HT-29 (cell line): ENCODE data around the gene UNC50. TPM values are rescaled to one million over a fixed set of nuclear protein-coding genes. Genes with fewer than 3 reads are reported as not detected.
A peak's percentile ranks its signal among the peaks of the same experiment; 100 is the strongest.
"Not testable (repeated sequence)": the region's sequence is repeated elsewhere in the genome, so short reads cannot be mapped to it uniquely, and the experiment has no call there.

Experiments used
- DNase-seq: peaks from one replicate; pipeline ENCODE4 v3.0.0-alpha.2; 2015; ENCODE audit warnings: low spot score
- total RNA-seq: library from RNA; depleted of rRNA; stranded (reverse); fragments of >200 nt; shearing (Covaris generic); gene quantifications from 2 replicates; pipeline ENCODE4 v1.2.3, GENCODE V29; 2014

UNC50 gene
- total RNA-seq, 1 experiment from 2014 or later: 18.4 TPM

DNA sequence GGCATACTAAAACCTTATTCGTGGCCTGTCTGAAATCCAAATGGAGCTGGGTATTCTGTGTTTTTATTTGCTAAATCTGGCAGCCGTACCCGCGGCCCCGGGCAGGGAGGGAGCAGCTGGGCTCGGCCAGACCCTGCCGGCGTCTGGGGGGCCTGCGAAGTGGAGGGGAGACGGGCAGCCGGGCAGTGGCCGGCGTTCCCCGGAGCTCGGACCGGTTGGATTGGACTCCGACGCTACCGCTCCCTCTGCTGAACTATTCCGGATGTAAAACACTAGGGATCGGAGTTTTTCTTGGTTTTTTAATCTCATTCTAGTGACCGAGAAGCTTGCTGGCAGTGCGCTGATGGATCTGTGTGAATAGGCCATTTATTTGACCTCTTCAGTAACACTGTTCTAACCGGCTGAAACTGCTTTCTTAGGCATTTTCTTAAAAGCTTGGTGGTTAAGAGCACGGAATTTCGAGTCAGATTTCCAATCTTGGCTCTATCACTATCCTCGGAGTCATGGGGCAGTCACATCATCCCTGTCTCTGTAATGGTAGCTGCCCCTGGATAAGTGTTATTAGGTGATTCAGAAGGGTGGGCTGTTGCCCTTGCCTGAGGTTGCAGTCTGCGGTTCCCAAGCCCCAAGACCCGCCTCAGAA, 694 bp downstream of the UNC50 start:
- DNase-seq: peak; percentile 26

DNA sequence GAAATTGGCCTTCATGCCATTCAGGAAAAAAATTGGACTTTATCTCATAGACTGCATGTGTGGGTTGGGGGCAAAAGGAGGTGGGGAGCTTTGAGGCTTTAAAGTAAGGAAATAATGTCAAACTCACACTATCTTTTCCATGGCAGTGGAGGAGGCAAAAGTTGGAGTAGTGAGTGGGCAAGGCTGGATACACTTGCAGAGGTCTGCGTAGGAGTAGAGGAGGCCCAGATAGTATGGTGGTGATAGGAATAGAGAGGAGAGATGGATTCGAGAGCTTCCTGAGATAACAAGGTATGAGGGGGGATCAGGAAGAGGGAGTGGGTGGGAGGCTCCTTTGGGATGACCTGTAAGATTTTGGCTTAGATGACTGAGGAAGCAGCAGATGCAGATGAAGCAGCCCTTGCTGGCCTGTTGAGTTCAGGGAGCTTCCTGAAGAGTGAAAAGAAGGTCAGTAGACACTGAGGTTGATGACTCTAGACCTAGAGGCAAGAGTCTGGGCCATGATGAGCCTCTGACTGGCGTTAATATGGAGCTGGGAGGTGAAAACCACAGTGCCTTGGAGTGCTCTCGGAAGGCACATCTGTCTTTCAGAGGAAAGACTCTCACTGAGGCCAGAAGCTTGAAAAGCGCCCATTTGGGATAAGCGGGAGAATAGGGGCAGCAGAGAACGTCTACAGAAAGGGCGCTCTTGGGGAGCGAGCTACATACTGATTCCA, 5.8 kb downstream of the UNC50 start:
- no peak for DNase-seq

- DNase-seq: no peak
Observed at GRCh38 chr2:98615481-98615880, 7.1 kb downstream of the UNC50 start.

- no peak for DNase-seq
Observed at GRCh38 chr2:98617149-98617548, 8.8 kb downstream of the UNC50 start.

DNA sequence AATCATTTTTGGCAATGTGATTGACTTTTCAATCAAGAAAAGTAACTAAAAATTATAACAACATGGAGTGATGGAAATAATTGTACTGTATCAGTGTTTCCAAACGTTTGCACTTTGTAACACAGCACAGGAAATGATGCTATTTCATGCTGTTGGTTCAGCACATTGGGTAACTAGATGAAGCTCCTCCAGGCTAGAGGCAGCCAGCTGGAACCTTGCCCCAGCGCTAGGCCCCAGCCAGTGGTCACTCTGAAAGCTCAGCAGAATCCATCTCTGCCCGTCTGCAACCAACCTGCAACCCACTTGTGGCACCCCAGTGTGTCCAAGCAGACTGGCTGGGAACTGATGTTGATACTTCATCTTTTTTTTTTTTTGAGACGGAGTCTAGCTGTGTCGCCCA, 15.3 kb downstream of the UNC50 start:
- DNase-seq: no peak

DNA sequence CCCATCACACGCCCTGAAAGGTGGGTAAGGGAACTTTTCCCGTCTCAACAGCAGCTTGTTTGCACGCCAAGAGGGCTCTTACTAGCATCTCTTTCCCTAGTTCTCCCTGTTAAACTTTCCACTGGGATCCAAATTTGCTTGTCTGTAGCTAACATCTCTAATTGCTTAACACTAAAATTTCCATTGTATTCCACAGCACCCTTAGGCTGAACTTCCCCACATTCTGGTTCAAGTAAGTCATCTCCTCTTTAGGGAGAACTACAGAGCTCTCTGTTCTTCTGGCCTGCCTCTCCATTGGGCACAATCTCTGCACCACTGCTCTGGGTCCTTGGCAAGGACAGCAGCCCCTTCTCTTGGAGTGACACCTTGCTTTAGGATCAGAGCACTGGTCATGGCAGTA, 24.0 kb downstream of the UNC50 start:
- DNase-seq: no peak

GRCh38 chr2:98634406-98635092, 26.2 kb downstream of the UNC50 start:
- DNase-seq: peak; percentile 20

DNA sequence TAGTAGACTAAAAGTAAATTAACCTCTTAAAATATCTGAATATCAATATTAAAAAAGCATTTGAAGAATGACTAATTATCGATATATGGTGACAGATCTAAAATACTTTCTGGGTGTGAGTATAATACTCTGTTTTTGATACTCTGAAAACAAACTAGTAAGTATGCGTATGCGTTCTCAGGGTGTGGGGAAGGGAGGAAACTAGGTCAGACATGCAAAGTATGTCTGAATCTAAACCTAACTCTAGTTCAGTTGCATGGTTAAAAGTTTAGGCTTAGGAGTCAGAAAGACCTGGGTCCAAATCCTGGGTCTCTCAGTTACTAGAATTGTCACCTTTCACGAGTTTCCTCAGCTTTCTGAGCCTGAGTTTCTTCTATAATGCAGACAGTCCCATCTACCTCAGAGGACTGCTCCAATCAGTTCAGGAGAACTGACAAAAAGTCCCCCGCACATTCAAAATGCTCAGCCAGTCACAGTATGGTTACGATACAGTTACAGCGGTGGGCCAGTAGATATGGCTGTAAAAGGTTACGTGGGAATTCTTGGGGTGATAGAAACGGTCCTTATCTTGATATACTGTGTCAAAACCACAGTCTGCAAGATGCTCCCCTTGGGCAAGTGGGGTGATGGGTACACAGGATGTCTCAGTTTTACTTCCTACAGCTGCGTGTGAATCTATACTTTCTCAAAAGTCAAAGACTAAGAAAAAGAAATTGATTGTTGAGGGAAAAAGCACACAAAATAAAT, 29.2 kb downstream of the UNC50 start:
- DNase-seq: no peak

DNA sequence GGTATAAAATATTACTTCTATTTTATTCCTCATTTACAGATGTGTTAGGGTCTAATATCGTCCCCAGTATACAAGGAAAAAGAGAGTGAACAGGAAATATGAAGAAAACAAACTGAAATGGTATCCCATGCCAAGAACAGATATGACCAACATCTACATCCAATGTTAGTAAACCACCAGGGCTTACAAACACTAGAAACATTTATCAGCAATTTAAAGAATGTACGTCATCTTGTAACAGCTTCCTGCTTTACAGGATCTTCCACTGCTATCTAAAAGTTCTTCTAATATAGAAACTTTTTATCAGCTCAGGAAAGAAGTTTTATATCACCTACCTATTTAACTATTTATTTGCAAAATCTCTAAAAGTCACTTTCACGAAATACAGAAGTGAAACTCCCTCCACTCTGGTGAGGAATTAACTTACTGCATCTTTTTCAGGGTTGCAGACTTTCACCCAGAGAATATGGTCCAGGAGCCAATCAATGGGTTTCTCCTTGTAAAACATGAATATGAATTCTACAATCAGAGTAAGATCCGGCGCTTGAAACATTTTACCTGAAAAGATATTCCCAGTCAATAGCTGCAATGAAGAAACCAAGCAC, 35.2 kb downstream of the UNC50 start:
- DNase-seq: no peak

GRCh38 chr2:98647636-98648035, 39.2 kb downstream of the UNC50 start:
- no peak for DNase-seq

DNA sequence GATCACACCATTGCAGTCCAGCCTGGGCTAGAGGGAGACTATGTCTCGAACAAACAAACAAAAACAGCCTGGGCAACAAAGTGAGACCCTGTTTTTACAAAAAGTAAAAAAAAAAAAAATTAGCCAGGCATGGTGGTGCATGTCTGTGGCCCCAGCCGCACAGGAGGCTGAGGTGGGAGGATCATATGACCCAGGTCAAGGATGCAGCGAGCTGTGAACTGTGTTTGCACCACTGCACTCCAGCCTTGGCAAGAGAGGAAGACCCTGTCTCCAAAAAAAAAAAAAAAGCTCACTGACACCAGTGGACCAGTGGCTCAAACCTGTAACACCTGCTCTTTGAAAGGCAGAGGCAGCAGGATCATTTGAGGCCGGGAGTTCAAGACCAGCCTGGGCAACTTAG, 40.1 kb downstream of the UNC50 start:
- DNase-seq: no peak

DNA sequence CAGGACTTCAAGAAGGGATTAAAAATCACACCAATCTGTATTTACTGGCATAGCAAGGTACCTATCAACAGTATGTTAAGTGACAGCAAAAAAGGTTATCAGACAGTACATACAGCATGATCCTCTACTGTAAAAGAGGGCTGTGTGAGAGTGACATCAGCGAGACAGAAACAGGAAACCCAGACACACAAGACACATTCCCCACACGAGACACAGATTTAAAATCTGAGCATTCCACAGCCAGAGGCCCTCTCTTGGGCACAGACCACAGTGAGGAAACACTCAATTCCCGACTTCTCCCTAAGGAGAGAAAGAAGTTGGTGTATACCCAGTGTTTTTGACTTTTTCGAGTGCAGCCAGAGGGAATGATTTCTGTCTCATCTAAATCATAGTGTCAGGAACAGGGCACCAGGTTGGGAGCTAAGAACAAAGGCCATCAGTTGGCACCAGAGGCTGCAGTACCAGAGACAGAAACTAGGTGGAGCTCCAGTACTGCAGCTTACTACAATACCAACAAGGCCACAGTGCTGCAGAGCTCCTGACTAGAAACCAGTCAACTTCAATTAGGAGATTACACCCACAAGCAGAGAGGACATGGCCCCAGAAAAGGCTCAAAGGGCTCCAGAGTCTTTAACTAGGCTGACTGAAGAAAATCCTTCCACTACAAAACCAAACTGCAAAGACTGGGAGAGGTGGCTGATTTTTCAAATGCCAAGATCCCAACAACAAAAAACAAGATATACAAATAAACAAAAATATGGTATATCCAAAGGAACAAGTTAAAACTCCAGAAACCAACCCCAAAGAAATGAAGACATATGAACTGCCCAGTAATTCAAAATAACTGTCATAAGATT, 41.0 kb downstream of the UNC50 start:
- DNase-seq: peak; percentile 93

- no peak for DNase-seq
Observed at GRCh38 chr2:98649992-98650375, 41.6 kb downstream of the UNC50 start.

DNA sequence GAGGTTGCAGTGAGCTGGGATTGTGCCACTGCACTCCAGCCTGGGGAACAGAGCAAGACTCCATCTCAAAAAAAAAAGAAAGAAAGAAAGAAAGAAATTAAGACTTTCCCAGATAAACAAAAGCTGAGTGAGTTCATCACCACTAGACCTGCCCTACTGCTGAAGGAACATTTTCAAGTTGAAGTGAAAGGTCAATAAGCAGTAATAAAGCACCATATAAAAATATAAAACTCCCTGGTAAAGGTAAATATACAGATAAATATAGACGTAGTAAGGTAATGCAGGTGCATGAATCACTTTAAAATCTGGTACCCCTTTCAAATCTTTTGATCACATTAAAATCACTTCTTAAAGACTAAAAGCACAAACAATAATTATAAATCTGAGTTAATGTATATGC, 42.6 kb downstream of the UNC50 start:
- DNase-seq: no peak

- no peak for DNase-seq
Observed at GRCh38 chr2:98654699-98655495, 46.5 kb downstream of the UNC50 start.

DNA sequence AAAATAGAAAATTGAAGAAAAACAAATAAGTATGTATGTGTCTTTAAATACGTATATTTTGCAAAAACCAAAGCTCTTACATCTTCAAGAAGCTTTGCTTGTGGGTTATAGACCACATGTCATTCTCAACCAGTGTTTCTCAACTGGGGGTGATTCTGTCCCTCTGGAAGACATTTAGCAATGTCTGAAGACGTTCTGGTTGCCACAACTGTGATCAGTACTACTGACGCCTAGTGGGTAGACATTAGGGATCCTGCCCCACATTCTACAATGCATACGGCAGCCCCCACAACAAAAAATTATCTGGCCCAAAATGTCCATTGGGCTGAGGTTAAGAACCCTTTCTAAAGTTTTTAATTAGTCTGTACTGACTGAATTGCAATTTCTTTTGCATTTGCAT, 48.4 kb downstream of the UNC50 start:
- DNase-seq: no peak

DNA sequence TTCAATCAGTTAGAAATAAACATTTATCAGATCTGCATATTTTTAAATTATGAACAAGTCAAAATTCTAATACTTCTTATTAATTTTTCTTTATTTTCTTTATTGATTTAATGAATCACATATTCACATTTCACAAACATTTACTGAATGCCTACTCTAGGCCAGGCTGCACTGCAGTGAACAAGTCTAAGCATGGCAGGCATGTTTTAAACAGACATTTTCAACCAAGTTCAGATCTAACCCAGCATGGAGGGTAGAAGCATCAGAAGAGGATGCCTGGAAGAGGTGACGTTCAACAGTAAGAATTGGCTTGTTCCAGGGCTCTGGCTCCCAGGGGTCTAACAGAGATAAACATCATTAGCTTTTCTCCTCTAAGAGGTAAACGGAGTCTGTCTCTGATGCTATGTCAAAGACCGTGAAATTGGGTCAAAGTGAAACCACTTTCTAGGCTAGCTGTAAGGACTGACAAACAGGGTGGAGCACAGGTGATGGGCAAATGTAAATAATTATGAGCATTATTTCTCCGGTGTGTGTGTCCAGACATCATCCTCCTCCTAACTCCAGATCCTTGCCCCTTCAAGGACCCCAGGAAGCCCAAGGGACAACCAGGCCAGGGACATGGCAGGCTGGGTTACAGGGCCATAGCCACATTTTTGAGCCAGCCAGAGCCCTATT, 50.6 kb downstream of the UNC50 start:
- DNase-seq: no peak

- DNase-seq: not testable (repeated sequence)
Observed at GRCh38 chr2:98659491-98659840, 51.1 kb downstream of the UNC50 start.

DNA sequence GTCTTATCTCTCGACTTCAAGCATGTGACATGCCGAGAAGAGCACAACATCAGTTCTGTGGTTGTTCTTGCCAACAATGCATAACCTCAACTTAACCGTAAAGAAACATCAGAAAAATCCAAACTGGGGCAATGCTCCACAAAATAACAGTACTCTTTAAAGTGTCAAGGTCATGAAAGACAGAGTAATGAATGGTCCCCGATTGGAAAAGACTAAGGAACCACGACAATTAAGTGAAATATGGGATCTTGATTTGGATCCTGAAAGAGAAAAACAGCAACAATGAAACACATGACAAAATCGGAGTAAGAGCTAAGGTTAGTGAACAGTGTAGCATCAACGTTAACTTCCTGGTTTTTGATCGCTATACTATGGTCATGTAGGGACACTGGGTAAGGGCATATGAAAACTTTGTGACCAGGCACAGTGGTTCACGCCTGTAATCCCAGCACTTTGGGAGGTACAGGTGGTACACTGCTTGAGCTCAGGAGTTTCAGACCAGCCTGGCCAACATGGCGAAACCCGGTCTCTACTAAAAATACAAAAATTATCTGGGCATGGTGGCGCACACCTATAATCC, 55.2 kb downstream of the UNC50 start:
- DNase-seq: no peak
